HepG2 (cell line): ENCODE measurements around the gene RPUSD3. TPM values are rescaled to one million over a fixed set of nuclear protein-coding genes. Genes with fewer than 3 reads are reported as not detected.

Experiments used
- ATF1 ChIP-seq: IDR thresholded peaks from 2 replicates; pipeline ENCODE4 v1.6.1; 2016; ENCODE audit warnings: mild to moderate bottlenecking, control low read depth
- EP300 ChIP-seq, 3 experiments: sonication (generic) in 1 of 3; formaldehyde crosslinking in 1 of 3; IDR thresholded peaks; 2 replicates each; pipeline versions ENCODE4 v1.5.1 to v1.6.1; 2011 to 2020; ENCODE audit warnings: low read depth in 2 of 3, low read length in 2 of 3, borderline replicate concordance in 1 of 3, improper control_type of control experiment in 1 of 3, mild to moderate bottlenecking in 1 of 3, missing genetic modification reagents in 1 of 3, moderate library complexity in 1 of 3
- JUND ChIP-seq: sonication (generic); formaldehyde crosslinking; IDR thresholded peaks from 2 replicates; pipeline ENCODE4 v1.8.0; 2022; ENCODE audit warnings: mild to moderate bottlenecking, missing genetic modification reagents
- KAT8 ChIP-seq: IDR thresholded peaks from 2 replicates; pipeline ENCODE4 v1.6.1; 2016; ENCODE audit warnings: missing genetic modification reagents, missing compliant biosample characterization
- MEIS2 ChIP-seq: sonication (generic); formaldehyde crosslinking; IDR thresholded peaks from 2 replicates; pipeline ENCODE4 v1.9.0; 2021; ENCODE audit warnings: mild to moderate bottlenecking, missing genetic modification reagents
- PHF8 ChIP-seq: sonication (generic); formaldehyde crosslinking; IDR thresholded peaks from 2 replicates; pipeline ENCODE4 v1.5.0; 2020; ENCODE audit warnings: missing genetic modification reagents
- SOX6 ChIP-seq, 2 experiments: fragments of 450-650 bp in 1 of 2; sonication (generic) in 1 of 2; formaldehyde crosslinking in 1 of 2; IDR thresholded peaks; 2 replicates each; pipeline versions ENCODE4 v1.4.0 to v1.6.1; 2017 to 2020; ENCODE audit warnings: antibody characterized with exemption in 1 of 2, mild to moderate bottlenecking in 1 of 2, missing genetic modification reagents in 1 of 2
- STAG1 ChIP-seq: sonication (generic); formaldehyde crosslinking; IDR thresholded peaks from 2 replicates; pipeline ENCODE4 v1.4.0; 2020; ENCODE audit warnings: missing genetic modification reagents
- ZBTB7B ChIP-seq: sonication (generic); formaldehyde crosslinking; IDR thresholded peaks from 2 replicates; pipeline ENCODE4 v1.4.0; 2020; ENCODE audit warnings: missing genetic modification reagents
- ZFAT ChIP-seq: sonication (generic); formaldehyde crosslinking; conservative IDR thresholded peaks from 2 replicates; pipeline ENCODE4 v1.8.1; 2023; ENCODE audit warnings: missing genetic modification reagents, inconsistent platforms
- ZNF143 ChIP-seq: sonication (generic); formaldehyde crosslinking; IDR thresholded peaks from 2 replicates; pipeline ENCODE4 v1.4.0; 2020; ENCODE audit warnings: missing genetic modification reagents
- ZNF354B ChIP-seq: sonication (generic); formaldehyde crosslinking; IDR thresholded peaks from 2 replicates; pipeline ENCODE4 v1.8.0; 2022; ENCODE audit warnings: mild to moderate bottlenecking, missing genetic modification reagents
- ZNF44 ChIP-seq: sonication (generic); formaldehyde crosslinking; IDR thresholded peaks from 2 replicates; pipeline ENCODE4 v1.5.1; 2020; ENCODE audit warnings: mild to moderate bottlenecking, missing genetic modification reagents
- ZNF563 ChIP-seq: sonication (generic); formaldehyde crosslinking; IDR thresholded peaks from 2 replicates; pipeline ENCODE4 v1.8.0; 2022; ENCODE audit warnings: mild to moderate bottlenecking, moderate library complexity, missing genetic modification reagents
- ZSCAN30 ChIP-seq: sonication (generic); formaldehyde crosslinking; IDR thresholded peaks from 2 replicates; pipeline ENCODE4 v1.5.0; 2020; ENCODE audit warnings: mild to moderate bottlenecking, missing genetic modification reagents
- polyA plus RNA-seq, 8 experiments: library from polyadenylated mRNA; depleted of rRNA in 3 of 8; stranded (reverse) in 7 of 8; unstranded in 1 of 8; fragments of >200 nt; fragmentation: Illumina TruSeq in 4 of 8; extraction: Trizol in 4 of 8; gene quantifications; 2 replicates each; pipeline versions ENCODE4 v1.2.1 to v1.2.3, GENCODE V29; 2011 to 2016; ENCODE audit warnings: low read depth in 4 of 8, missing spikeins in 1 of 8, mixed read lengths in 1 of 8; ENCODE audit not compliant: insufficient read depth in 1 of 8
- total RNA-seq, 5 experiments: library from RNA; depleted of rRNA; stranded (reverse); fragments of >200 nt; fragmentation: Illumina TruSeq; extraction: Trizol; gene quantifications; 2 replicates each; pipeline ENCODE4 v1.2.3, GENCODE V29; 2016; ENCODE audit warnings: low read depth in 1 of 5
- TF ChIP-seq, protein P1 (sequence below): sonication (generic); formaldehyde crosslinking; IDR thresholded peaks from 2 replicates; pipeline ENCODE4 v1.4.0; 2020; ENCODE audit warnings: missing genetic modification reagents
- TF ChIP-seq, protein P2 (sequence below): sonication (generic); formaldehyde crosslinking; IDR thresholded peaks from 2 replicates; pipeline ENCODE4 v1.8.1; 2023; ENCODE audit warnings: mild to moderate bottlenecking, missing genetic modification reagents
- TF ChIP-seq, protein P3 (sequence below): sonication (generic); formaldehyde crosslinking; IDR thresholded peaks from 2 replicates; pipeline ENCODE4 v1.5.0; 2020; ENCODE audit warnings: mild to moderate bottlenecking, missing genetic modification reagents, moderate library complexity
- TF ChIP-seq, protein P4 (sequence below): sonication (generic); formaldehyde crosslinking; IDR thresholded peaks from 2 replicates; pipeline ENCODE4 v1.5.1; 2020; ENCODE audit warnings: mild to moderate bottlenecking, missing genetic modification reagents, borderline replicate concordance

Gene RPUSD3
- total and polyA plus RNA-seq, 2 of the 13 experiments (the other 11 are each of a cell fraction or from before 2014, with no cell fraction given), result 32.1 to 48.7 TPM

DNA sequence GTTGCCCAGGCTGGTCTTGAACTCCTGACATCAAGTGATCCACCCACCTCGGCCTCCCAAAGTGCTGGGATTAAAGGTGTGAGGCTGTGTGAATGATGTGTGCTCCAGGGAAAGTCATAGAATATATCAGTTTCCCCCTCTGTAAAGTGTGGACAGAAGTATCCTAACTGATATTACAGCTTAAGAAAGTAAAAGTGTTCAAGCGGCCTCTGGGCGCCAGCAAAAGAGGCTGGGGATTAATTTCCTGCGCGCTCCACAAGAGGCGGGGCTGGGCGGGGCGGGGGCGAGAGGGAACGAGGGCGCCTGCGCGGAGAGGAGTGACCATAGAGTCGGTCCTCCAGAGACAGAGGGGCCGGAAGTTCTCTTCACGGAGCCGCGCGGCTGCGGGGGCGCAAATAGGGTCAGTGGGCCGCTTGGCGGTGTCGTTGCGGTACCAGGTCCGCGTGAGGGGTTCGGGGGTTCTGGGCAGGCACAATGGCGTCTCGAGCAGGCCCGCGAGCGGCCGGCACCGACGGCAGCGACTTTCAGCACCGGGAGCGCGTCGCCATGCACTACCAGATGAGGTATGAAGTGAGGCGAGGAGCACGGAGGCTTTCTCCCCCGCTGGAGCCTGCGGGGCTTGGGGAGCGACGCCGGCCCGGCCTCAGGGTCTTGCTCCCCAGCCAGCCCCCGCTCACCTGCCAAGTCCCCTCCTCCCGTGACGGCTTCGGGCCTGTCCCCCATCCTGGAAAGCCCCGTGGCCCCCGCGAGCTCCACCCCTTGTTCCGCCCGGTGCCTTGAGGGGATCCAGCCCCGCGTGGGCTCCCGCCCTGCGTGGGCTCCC is 46.7 kb upstream of the RPUSD3 start, which contains the start of gene JAGN1 (continued):
- TF ChIP-seq ZFAT (0 out of 2 replicates have a peak, but pooled peaks have one; percentile 38), ZNF143 (CRISPR knock-in tag) (peak; percentile 34; the same call in 1 of the 2 replicates), ATF1 (CRISPR knock-in tag) (no peak), ZBTB7B (peak; percentile 88), ZSCAN30 (CRISPR knock-in tag) (no peak), SOX6 (IDR thresholded peaks at IDR 0.05) (no peak), SOX6 (CRISPR knock-in tag; IDR thresholded peaks at IDR 0.05) (peak; percentile 77), ZNF44 (CRISPR knock-in tag) (no peak), KAT8 (CRISPR knock-in tag) (peak; percentile 94), ZNF563 (CRISPR knock-in tag) (peak; percentile 91), MEIS2 (peak; percentile 72; the same call in 1 of the 2 replicates), PHF8 (peak; percentile 96), STAG1 (CRISPR knock-in tag) (peak; percentile 20; the same call in 1 of the 2 replicates), ZNF354B (CRISPR knock-in tag) (no peak), EP300 (IDR thresholded peaks at IDR 0.05; ENCODE audit: low read depth in 2 of 2, low read length in 2 of 2) (peak in 1 of 2 experiments; percentile 46; a peak in 2 of 4 replicates), EP300 (CRISPR knock-in tag; IDR thresholded peaks at IDR 0.05; ENCODE audit: borderline replicate concordance) (peak; percentile 14; the same call in 1 of the 2 replicates), JUND (CRISPR knock-in tag) (no peak)
- TF ChIP-seq, protein P1, sequence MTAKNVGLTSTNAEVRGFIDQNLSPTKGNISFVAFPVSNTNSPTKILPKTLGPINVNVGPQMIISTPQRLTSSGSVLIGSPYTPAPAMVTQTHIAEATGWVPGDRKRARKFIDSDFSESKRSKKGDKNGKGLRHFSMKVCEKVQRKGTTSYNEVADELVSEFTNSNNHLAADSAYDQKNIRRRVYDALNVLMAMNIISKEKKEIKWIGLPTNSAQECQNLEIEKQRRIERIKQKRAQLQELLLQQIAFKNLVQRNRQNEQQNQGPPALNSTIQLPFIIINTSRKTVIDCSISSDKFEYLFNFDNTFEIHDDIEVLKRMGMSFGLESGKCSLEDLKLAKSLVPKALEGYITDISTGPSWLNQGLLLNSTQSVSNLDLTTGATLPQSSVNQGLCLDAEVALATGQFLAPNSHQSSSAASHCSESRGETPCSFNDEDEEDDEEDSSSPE (CRISPR knock-in tag), result peak; percentile 60
- TF ChIP-seq, protein P2, sequence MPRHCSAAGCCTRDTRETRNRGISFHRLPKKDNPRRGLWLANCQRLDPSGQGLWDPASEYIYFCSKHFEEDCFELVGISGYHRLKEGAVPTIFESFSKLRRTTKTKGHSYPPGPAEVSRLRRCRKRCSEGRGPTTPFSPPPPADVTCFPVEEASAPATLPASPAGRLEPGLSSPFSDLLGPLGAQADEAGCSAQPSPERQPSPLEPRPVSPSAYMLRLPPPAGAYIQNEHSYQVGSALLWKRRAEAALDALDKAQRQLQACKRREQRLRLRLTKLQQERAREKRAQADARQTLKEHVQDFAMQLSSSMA (CRISPR knock-in tag), result peak; percentile 50; the same call in 1 of the 2 replicates
- TF ChIP-seq, protein P3, sequence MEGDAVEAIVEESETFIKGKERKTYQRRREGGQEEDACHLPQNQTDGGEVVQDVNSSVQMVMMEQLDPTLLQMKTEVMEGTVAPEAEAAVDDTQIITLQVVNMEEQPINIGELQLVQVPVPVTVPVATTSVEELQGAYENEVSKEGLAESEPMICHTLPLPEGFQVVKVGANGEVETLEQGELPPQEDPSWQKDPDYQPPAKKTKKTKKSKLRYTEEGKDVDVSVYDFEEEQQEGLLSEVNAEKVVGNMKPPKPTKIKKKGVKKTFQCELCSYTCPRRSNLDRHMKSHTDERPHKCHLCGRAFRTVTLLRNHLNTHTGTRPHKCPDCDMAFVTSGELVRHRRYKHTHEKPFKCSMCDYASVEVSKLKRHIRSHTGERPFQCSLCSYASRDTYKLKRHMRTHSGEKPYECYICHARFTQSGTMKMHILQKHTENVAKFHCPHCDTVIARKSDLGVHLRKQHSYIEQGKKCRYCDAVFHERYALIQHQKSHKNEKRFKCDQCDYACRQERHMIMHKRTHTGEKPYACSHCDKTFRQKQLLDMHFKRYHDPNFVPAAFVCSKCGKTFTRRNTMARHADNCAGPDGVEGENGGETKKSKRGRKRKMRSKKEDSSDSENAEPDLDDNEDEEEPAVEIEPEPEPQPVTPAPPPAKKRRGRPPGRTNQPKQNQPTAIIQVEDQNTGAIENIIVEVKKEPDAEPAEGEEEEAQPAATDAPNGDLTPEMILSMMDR (CRISPR knock-in tag), result peak; percentile 57
- TF ChIP-seq, protein P4, sequence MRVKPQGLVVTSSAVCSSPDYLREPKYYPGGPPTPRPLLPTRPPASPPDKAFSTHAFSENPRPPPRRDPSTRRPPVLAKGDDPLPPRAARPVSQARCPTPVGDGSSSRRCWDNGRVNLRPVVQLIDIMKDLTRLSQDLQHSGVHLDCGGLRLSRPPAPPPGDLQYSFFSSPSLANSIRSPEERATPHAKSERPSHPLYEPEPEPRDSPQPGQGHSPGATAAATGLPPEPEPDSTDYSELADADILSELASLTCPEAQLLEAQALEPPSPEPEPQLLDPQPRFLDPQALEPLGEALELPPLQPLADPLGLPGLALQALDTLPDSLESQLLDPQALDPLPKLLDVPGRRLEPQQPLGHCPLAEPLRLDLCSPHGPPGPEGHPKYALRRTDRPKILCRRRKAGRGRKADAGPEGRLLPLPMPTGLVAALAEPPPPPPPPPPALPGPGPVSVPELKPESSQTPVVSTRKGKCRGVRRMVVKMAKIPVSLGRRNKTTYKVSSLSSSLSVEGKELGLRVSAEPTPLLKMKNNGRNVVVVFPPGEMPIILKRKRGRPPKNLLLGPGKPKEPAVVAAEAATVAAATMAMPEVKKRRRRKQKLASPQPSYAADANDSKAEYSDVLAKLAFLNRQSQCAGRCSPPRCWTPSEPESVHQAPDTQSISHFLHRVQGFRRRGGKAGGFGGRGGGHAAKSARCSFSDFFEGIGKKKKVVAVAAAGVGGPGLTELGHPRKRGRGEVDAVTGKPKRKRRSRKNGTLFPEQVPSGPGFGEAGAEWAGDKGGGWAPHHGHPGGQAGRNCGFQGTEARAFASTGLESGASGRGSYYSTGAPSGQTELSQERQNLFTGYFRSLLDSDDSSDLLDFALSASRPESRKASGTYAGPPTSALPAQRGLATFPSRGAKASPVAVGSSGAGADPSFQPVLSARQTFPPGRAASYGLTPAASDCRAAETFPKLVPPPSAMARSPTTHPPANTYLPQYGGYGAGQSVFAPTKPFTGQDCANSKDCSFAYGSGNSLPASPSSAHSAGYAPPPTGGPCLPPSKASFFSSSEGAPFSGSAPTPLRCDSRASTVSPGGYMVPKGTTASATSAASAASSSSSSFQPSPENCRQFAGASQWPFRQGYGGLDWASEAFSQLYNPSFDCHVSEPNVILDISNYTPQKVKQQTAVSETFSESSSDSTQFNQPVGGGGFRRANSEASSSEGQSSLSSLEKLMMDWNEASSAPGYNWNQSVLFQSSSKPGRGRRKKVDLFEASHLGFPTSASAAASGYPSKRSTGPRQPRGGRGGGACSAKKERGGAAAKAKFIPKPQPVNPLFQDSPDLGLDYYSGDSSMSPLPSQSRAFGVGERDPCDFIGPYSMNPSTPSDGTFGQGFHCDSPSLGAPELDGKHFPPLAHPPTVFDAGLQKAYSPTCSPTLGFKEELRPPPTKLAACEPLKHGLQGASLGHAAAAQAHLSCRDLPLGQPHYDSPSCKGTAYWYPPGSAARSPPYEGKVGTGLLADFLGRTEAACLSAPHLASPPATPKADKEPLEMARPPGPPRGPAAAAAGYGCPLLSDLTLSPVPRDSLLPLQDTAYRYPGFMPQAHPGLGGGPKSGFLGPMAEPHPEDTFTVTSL (CRISPR knock-in tag), result 0 out of 2 replicates have a peak, but pooled peaks have one; percentile 51
